K562 (cell line): ENCODE measurements around the gene ARMC2. TPM values are rescaled to one million over a fixed set of nuclear protein-coding genes. Genes with fewer than 3 reads are reported as not detected.
A peak's percentile ranks its signal among the peaks of the same experiment; 100 is the strongest.

Experiments used
- ATAC-seq: fragments of 200-7000 bp; cut with Tn5 transposase; 3 replicates; pipeline ENCODE4 v1.9.1; 2020; ENCODE audit warnings: moderate library complexity
- BruUV-seq: library from RNA; stranded (reverse); fragments of 400-500 nt; replicated peaks from 2 replicates; lab custom pipeline; 2021; lab: Mats Ljungman, UMichigan
- CTCF ChIA-PET: fragments of 300-600 bp; formaldehyde crosslinking; extraction: SDS; loops from one replicate; lab custom pipeline; 2021; ENCODE audit warnings: low intra/inter-chr PET ratio; lab: Yijun Ruan, JAX
- POLR2A ChIA-PET: fragments of 300-600, 350-650 bp; sonication (Branson Sonifier 250); formaldehyde crosslinking; extraction: SDS; loops from one replicate; lab custom pipeline; 2021; ENCODE audit warnings: antibody characterized with exemption, inconsistent platforms; lab: Yijun Ruan, JAX
- DNase-seq, 4 experiments: peaks; one replicate each; pipeline versions ENCODE4 v3.0.0 to v3.0.0-alpha.2; 2011 to 2018; ENCODE audit warnings: low spot score in 3 of 4, mixed read lengths in 3 of 4; ENCODE audit errors: extremely low read depth in 1 of 4
- FAIRE-seq: peaks from 2 replicates; lab custom pipeline; 2011; peaks lifted over from hg19 to GRCh38; lab: Jason Lieb, UNC
- H2AFZ ChIP-seq: 2 replicates; pipeline ENCODE4 v1.6.0; 2011; ENCODE audit warnings: low read depth, low read length, control low read depth, inconsistent platforms
- H3K27ac ChIP-seq: fragments of 200-600 bp; 3 replicates; pipeline ENCODE4 v1.8.0; 2011; ENCODE audit warnings: low read depth, mild to moderate bottlenecking, control low read depth, inconsistent platforms, low read length, moderate library complexity, mixed read lengths; ENCODE audit errors: extremely low read depth
- H3K27me3 ChIP-seq, 2 experiments: fragments of 300-600 bp in 1 of 2; 2 replicates in 1 of 2; 3 replicates in 1 of 2; pipeline versions ENCODE4 v1.6.0 to v1.8.0; 2011; ENCODE audit warnings: inconsistent platforms in 2 of 2, low read length in 2 of 2, mild to moderate bottlenecking in 1 of 2, mixed read lengths in 1 of 2, moderate library complexity in 1 of 2; ENCODE audit not compliant: control insufficient read depth in 2 of 2, insufficient read depth in 2 of 2
- H3K36me3 ChIP-seq: fragments of 300-600 bp; 3 replicates; pipeline ENCODE4 v1.8.0; 2011; ENCODE audit warnings: mild to moderate bottlenecking, low read length, inconsistent platforms; ENCODE audit not compliant: control insufficient read depth, insufficient read depth
- H3K4me1 ChIP-seq, 2 experiments: fragments of 200-600 bp in 1 of 2; replicated peaks in 1 of 2; 2 replicates in 1 of 2; 3 replicates in 1 of 2; pipeline versions ENCODE4 v1.5.1 to v1.8.0; 2011; ENCODE audit warnings: inconsistent platforms in 2 of 2, low read length in 2 of 2, mild to moderate bottlenecking in 1 of 2, mixed read lengths in 1 of 2, moderate library complexity in 1 of 2; ENCODE audit not compliant: control insufficient read depth in 2 of 2, insufficient read depth in 2 of 2
- H3K4me2 ChIP-seq: 2 replicates; pipeline ENCODE4 v1.6.1; 2011; ENCODE audit warnings: low read length, control low read depth, inconsistent platforms, mixed read lengths; ENCODE audit not compliant: insufficient read depth
- H3K4me3 ChIP-seq: fragments of 200-600 bp; sonication (generic), shearing (Covaris generic); 2 replicates; pipeline ENCODE4 v1.5.1; 2016; ENCODE audit warnings: control low read depth, inconsistent platforms
- H3K79me2 ChIP-seq: fragments of 200-600 bp; 3 replicates; pipeline ENCODE4 v1.8.0; 2011; ENCODE audit warnings: low read length, inconsistent platforms; ENCODE audit not compliant: control insufficient read depth, insufficient read depth
- H3K9ac ChIP-seq, 2 experiments: 2 replicates each; pipeline versions ENCODE4 v1.6.0 to v1.6.1; 2011; ENCODE audit warnings: low read depth in 2 of 2, low read length in 2 of 2, control low read depth in 1 of 2, inconsistent platforms in 1 of 2, mild to moderate bottlenecking in 1 of 2, mixed read lengths in 1 of 2; ENCODE audit not compliant: insufficient read depth in 1 of 2
- H3K9me1 ChIP-seq: one replicate; pipeline ENCODE4 v1.6.0; 2011; ENCODE audit warnings: inconsistent platforms, mild to moderate bottlenecking, low read length, moderate library complexity; ENCODE audit not compliant: control insufficient read depth, insufficient read depth
- H3K9me3 ChIP-seq: replicated peaks from 2 replicates; pipeline ENCODE4 v1.5.1; 2011; ENCODE audit warnings: low read depth, low read length, inconsistent platforms; ENCODE audit not compliant: control insufficient read depth, insufficient read depth
- H4K20me1 ChIP-seq: replicated peaks from 2 replicates; pipeline ENCODE4 v1.6.1; 2011; ENCODE audit warnings: low read length, inconsistent platforms, mixed read lengths; ENCODE audit not compliant: control insufficient read depth, insufficient read depth
- WGBS: fragments of 100-300 bp; shearing (Covaris generic); methylation state at CpG from one replicate; pipeline ENCODE4 v1.1.6; 2016; ENCODE audit warnings: low coverage, mixed read lengths; ENCODE audit not compliant: insufficient coverage; ENCODE audit errors: missing lambda C conversion rate; 5-methylcytosine and 5-hydroxymethylcytosine counted together
- in situ Hi-C: fragments of 300-500 bp; cut with MboI; formaldehyde crosslinking; loops from 4 replicates; pipeline ENCODE4 v1.15.0; 2018; ENCODE audit warnings: inconsistent platforms, mixed read lengths
- intact Hi-C: fragments of 100-400 bp; cut with micrococcal nuclease; formaldehyde crosslinking; loops from 2 replicates; pipeline ENCODE4 v1.14.2; 2022
- polyA plus RNA-seq, 8 experiments: library from polyadenylated mRNA; depleted of rRNA in 4 of 8; stranded (reverse) in 5 of 8; unstranded in 3 of 8; fragments of >200 nt; fragmentation: Nextera tagmentation in 2 of 8; fragmentation: Illumina TruSeq in 1 of 8; extraction: Ambion mirVana in 2 of 8; extraction: Trizol in 1 of 8; gene quantifications; 2 replicates each; pipeline versions ENCODE4 v1.2.1 to v1.2.3, GENCODE V29; 2011 to 2014; ENCODE audit warnings: inconsistent platforms in 1 of 8, missing spikeins in 1 of 8
- total RNA-seq, 7 experiments: library from RNA; depleted of rRNA in 6 of 7; stranded (reverse); fragments of >200 nt in 6 of 7; fragmentation: Illumina TruSeq in 2 of 7; extraction: Trizol in 2 of 7; gene quantifications; 2 replicates each; pipeline versions ENCODE4 v1.2.1 to v1.2.3, GENCODE V29; 2011 to 2021; ENCODE audit warnings: low replicate concordance in 1 of 7
- TF ChIP-seq, protein P1 (sequence below): fragments of 250-450 bp; sonication (Bioruptor Pico); IDR thresholded peaks from 2 replicates; pipeline ENCODE4 v1.8.0; 2022; ENCODE audit warnings: inconsistent platforms
- TF ChIP-seq, protein P2 (sequence below): fragments of 450-650 bp; IDR thresholded peaks from 2 replicates; pipeline ENCODE4 v1.7.0; 2016; ENCODE audit warnings: borderline replicate concordance
- TF ChIP-seq, protein P3 (sequence below), 2 experiments: fragments of 450-650 bp; IDR thresholded peaks; 2 replicates each; pipeline ENCODE4 v1.6.1; 2018; ENCODE audit warnings: mild to moderate bottlenecking in 2 of 2, low read depth in 1 of 2; ENCODE audit not compliant: partially characterized antibody in 2 of 2

ARMC2 gene
- total and polyA plus RNA-seq, 9 of the 15 experiments (the other 6 are each of a cell fraction or from before 2014, with no cell fraction given) = 0.14 to 3.0 (median 0.82) TPM

DNA sequence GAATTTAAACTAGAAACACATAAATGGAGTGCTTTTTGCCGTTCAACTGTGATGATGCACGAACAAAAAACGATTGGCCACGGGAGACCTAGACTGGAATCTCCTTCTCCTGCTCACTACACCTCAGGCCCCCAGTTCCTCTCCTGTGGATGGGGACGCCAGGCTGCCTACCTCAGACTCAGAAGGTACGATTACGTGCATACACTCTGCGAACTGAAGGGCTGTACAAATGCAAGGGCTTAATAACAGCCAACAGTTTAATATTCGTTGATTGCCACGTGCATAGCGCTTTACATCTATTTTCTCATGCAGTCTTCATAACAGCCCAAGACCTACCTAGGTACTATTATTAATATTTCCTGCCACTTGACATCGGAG lies 495 bp upstream of the ARMC2 start:
- in situ Hi-C loops = no loop called here
- CTCF ChIA-PET = no interaction called here

More for the DNA sequence above, 495 bp upstream of the ARMC2 start:
- Histone ChIP-seq H3K27me3 (0 out of 5 replicates have a peak, but pooled peaks cover 0 to 5% of the 10 kb centered on the region in 2 experiments), H3K4me3 (peak overlapping the region; percentile 64), H3K36me3 (no peaks in the 10 kb centered on the region), H3K79me2 (no peaks in the 10 kb centered on the region)
- WGBS = 47% methylated on average over 12 of the region's 12 CpGs
- ATAC-seq = no peak; the same call in 2 of the 3 replicates
- TF ChIP-seq, protein P1, sequence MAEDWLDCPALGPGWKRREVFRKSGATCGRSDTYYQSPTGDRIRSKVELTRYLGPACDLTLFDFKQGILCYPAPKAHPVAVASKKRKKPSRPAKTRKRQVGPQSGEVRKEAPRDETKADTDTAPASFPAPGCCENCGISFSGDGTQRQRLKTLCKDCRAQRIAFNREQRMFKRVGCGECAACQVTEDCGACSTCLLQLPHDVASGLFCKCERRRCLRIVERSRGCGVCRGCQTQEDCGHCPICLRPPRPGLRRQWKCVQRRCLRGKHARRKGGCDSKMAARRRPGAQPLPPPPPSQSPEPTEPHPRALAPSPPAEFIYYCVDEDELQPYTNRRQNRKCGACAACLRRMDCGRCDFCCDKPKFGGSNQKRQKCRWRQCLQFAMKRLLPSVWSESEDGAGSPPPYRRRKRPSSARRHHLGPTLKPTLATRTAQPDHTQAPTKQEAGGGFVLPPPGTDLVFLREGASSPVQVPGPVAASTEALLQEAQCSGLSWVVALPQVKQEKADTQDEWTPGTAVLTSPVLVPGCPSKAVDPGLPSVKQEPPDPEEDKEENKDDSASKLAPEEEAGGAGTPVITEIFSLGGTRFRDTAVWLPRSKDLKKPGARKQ = peak; percentile 93
- TF ChIP-seq, protein P2, sequence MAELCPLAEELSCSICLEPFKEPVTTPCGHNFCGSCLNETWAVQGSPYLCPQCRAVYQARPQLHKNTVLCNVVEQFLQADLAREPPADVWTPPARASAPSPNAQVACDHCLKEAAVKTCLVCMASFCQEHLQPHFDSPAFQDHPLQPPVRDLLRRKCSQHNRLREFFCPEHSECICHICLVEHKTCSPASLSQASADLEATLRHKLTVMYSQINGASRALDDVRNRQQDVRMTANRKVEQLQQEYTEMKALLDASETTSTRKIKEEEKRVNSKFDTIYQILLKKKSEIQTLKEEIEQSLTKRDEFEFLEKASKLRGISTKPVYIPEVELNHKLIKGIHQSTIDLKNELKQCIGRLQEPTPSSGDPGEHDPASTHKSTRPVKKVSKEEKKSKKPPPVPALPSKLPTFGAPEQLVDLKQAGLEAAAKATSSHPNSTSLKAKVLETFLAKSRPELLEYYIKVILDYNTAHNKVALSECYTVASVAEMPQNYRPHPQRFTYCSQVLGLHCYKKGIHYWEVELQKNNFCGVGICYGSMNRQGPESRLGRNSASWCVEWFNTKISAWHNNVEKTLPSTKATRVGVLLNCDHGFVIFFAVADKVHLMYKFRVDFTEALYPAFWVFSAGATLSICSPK = 0 out of 2 replicates have a peak, but pooled peaks have one; percentile 29
- TF ChIP-seq, protein P3, sequence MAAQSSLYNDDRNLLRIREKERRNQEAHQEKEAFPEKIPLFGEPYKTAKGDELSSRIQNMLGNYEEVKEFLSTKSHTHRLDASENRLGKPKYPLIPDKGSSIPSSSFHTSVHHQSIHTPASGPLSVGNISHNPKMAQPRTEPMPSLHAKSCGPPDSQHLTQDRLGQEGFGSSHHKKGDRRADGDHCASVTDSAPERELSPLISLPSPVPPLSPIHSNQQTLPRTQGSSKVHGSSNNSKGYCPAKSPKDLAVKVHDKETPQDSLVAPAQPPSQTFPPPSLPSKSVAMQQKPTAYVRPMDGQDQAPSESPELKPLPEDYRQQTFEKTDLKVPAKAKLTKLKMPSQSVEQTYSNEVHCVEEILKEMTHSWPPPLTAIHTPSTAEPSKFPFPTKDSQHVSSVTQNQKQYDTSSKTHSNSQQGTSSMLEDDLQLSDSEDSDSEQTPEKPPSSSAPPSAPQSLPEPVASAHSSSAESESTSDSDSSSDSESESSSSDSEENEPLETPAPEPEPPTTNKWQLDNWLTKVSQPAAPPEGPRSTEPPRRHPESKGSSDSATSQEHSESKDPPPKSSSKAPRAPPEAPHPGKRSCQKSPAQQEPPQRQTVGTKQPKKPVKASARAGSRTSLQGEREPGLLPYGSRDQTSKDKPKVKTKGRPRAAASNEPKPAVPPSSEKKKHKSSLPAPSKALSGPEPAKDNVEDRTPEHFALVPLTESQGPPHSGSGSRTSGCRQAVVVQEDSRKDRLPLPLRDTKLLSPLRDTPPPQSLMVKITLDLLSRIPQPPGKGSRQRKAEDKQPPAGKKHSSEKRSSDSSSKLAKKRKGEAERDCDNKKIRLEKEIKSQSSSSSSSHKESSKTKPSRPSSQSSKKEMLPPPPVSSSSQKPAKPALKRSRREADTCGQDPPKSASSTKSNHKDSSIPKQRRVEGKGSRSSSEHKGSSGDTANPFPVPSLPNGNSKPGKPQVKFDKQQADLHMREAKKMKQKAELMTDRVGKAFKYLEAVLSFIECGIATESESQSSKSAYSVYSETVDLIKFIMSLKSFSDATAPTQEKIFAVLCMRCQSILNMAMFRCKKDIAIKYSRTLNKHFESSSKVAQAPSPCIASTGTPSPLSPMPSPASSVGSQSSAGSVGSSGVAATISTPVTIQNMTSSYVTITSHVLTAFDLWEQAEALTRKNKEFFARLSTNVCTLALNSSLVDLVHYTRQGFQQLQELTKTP (IDR thresholded peaks at IDR 0.05; ENCODE audit: low read depth in 1 of 2, partially characterized antibody in 2 of 2) = no peak
- TF ChIP-seq, all 486 proteins: peak for 2
- DNase-seq (no peak), FAIRE-seq (no peak)
- H3K9ac ChIP-seq = peak overlapping the region; percentile 55 to 90; a peak in 3 of 4 replicates
- intact Hi-C loops = no loop called here
- H3K9me3 ChIP-seq = no peaks in the 10 kb centered on the region
- H3K27ac ChIP-seq = peak overlapping the region; percentile 29; the same call in 1 of the 3 replicates
- H3K4me2 ChIP-seq = peak overlapping the region; percentile 85
- no peaks in the 10 kb centered on the region for H4K20me1 ChIP-seq
- H3K4me1 ChIP-seq = peaks cover 5 to 9% of the 10 kb centered on the region in 2 experiments; a peak in 4 of 5 replicates
- H3K9me1 ChIP-seq = no peaks in the 10 kb centered on the region
- peak overlapping the region; percentile 100 for H2AFZ ChIP-seq
- POLR2A ChIA-PET = interaction anchor here (0.6 to 2.4 kb wide), 3 partner anchors 289 to 940 kb away, joined by 3 to 12 read pairs (median 3); no protein-coding TSS in a partner anchor
- BruUV-seq = TSS peak; percentile 72
